Kidney epithelial cell (primary cell): ENCODE results near the gene MXD1. TPM values are rescaled to one million over a fixed set of nuclear protein-coding genes. Genes with fewer than 3 reads are reported as not detected.

Source experiments
- DNase-seq: peaks from one replicate; pipeline ENCODE4 v3.0.0-alpha.2; 2010; ENCODE audit warnings: low read depth
- H3K27me3 ChIP-seq: 2 replicates; pipeline ENCODE4 v1.6.0; 2011; ENCODE audit warnings: low read length; ENCODE audit not compliant: control insufficient read depth, insufficient read depth
- H3K36me3 ChIP-seq: 2 replicates; pipeline ENCODE4 v1.5.1; 2011; ENCODE audit warnings: low read length; ENCODE audit not compliant: control insufficient read depth, insufficient read depth
- H3K4me3 ChIP-seq: 2 replicates; pipeline ENCODE4 v1.5.1; 2011; ENCODE audit warnings: low read depth, mild to moderate bottlenecking, control low read depth, low read length
- total RNA-seq: library from RNA; depleted of rRNA; stranded (reverse); fragments of >200 nt; gene quantifications from 2 replicates; pipeline ENCODE4 v1.2.3, GENCODE V29; 2015
- TF ChIP-seq, protein P1 (sequence below): IDR thresholded peaks from 2 replicates; pipeline ENCODE4 v1.5.1; 2011; ENCODE audit warnings: mild to moderate bottlenecking, moderate library complexity, low read length, control low read depth, inconsistent platforms; ENCODE audit not compliant: insufficient read depth, poor library complexity, severe bottlenecking

MXD1 gene
- total RNA-seq, 1 donor from 2014 or later = 14.4 TPM

DNA sequence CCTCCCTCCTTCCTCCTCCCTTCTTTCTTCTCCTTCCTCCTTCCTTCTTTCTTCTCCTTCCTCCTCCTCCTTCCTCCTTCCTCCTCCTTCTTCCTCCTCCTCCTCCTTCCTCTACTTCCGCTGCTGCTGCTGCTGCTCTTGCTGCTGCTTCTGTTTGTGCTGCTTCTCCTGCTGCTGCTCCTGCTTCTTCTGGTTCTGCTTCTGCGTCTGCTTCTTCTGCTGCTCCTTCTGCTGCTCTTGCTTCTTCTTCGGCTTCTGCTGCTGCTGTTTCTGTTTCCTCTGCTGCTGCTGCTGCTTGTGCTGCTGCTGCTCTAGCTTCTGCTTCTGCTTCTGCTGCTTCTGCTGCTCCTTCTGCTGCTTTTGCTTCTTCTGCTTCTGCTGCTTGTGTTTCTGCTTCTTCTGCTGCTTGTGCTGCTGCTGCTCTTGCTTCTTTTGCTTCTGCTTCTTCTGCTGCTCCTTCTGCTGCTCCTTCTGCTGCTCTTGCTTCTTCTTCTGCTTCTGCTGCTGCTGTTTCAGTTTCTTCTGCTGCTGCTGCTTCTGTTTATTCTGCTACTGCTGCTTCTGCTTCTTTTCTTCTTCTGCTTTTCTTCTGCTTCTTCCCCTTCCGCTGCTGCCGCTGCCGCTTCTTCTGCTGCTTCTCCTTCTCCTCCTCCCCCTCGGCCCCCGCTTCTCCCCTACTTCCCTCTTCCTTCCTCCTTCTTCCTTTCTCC lies 12.5 kb upstream of the MXD1 start:
- no peak for DNase-seq
- H3K27me3 ChIP-seq = no peaks in the 10 kb centered on the region
- H3K4me3 ChIP-seq = no peak overlapping the region
- peaks cover 2% of the 10 kb centered on the region for H3K36me3 ChIP-seq
- TF ChIP-seq, protein P1, sequence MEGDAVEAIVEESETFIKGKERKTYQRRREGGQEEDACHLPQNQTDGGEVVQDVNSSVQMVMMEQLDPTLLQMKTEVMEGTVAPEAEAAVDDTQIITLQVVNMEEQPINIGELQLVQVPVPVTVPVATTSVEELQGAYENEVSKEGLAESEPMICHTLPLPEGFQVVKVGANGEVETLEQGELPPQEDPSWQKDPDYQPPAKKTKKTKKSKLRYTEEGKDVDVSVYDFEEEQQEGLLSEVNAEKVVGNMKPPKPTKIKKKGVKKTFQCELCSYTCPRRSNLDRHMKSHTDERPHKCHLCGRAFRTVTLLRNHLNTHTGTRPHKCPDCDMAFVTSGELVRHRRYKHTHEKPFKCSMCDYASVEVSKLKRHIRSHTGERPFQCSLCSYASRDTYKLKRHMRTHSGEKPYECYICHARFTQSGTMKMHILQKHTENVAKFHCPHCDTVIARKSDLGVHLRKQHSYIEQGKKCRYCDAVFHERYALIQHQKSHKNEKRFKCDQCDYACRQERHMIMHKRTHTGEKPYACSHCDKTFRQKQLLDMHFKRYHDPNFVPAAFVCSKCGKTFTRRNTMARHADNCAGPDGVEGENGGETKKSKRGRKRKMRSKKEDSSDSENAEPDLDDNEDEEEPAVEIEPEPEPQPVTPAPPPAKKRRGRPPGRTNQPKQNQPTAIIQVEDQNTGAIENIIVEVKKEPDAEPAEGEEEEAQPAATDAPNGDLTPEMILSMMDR = no peak

DNA sequence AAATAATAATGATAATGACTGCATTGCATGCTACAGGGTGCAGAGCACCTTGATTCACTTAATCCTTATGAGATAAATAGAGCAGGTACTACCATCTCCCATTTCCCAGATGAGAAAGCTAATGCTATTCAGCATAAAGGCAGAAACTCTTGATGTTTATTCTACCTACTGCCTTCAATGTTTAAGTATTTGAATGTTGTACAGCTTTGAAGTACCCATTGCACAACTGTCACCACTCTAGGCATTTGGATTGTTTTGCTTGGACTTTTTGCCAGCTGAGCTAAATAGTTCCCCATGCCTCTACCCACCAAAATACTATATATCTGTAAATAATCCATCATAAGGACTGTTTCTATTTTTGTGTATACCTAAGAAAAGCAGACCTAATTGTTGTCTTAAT lies 7.7 kb upstream of the MXD1 start:
- H3K36me3 ChIP-seq = peaks cover 1% of the 10 kb centered on the region
- no peak for DNase-seq

DNA sequence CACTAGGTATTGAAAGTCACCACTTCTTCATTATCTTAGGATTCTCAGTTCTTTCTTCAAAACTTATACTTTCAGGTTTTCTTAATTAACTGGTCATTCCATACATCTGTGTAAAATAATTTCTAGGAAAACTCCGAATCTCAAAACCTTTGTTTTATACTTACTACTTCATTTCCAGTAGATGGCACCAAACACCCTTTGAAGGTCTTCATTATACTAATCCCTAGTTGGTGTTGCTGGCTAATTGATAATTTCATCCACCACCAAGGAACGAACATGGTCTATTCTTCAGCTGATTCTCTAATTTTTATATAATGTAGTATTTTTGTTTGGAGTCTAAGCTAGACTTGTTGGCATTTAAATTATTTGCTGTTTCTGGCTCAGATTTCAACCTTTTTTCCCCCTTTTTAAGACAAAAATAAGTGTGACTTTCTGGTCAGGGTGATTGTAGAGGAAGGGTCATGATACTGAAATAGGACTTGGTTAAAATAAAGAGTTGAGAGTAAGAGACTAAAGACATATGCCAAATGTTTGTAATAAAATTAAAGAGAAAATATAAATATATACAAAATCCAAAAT lies 2.8 kb upstream of the MXD1 start:
- Histone ChIP-seq H3K36me3 (peaks cover 1% of the 10 kb centered on the region), H3K4me3 (no peak overlapping the region), H3K27me3 (no peaks in the 10 kb centered on the region)
- no peak for DNase-seq
- TF ChIP-seq, protein P1 = peak; percentile 32

More for the DNA sequence above, 7.7 kb upstream of the MXD1 start:
- Histone ChIP-seq H3K4me3 (no peak overlapping the region), H3K27me3 (no peaks in the 10 kb centered on the region)
- TF ChIP-seq, protein P1 = no peak

DNA sequence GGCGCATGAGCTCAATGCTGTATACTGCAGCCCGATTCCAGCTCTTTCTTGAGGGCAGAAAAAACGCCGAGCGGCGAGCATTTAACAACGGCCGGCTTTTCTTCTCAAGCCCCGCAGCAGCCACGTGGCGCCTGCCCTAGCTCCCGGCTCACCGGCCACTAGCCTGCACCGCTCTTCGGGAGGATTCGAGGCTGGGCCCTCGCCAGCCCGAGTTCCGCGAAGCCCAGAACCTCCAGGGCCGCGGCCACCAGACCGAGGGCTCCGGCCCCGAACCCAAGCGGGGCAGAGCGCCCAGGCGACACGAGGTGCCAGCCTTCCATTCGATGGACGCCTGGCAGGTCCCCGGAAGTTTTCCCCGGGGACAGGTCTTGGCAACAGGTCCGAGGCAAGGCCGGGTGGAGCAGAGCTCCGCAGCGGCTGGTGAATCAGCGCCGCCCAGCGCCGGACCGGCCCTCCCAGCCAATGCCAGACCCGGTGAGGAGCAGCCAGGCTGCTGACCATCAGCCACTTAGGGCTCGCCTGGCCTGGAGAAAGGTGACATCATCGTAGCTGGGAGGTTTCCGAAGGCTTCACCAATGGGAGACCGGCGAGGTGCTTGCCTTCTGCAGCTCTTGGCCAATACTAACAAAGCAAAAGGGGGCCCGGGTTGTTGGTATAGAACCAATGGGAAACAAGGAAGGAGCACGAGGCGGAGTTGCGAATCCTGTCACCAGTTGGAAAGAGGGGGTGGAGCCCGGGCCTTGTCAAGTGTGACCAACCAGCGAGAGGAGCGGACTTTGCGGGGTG lies 552 bp upstream of the MXD1 start:
- H3K36me3 ChIP-seq = no peaks in the 10 kb centered on the region
- TF ChIP-seq, protein P1 = peak; percentile 18
- peak; percentile 100 for DNase-seq
- H3K4me3 ChIP-seq = peak overlapping the region; percentile 59
- H3K27me3 ChIP-seq = no peaks in the 10 kb centered on the region

DNA sequence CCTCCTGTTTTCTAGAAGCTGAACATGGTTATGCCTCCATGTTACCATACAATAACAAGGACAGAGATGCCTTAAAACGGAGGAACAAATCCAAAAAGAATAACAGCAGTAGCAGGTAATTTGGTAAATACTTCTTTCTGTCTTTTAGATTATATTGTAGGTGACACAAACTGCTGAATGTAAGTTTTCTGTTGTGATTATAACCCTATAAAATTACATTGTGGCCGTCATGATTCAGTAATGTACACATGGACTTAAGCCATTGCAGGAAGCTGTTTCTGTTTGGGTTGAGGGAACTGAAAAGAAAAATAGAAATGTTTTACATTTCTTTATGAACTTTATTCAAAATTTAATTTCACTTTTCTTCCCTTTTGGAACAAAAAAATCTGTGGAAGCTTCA lies 1.2 kb downstream of the MXD1 start:
- Histone ChIP-seq H3K4me3 (no peak overlapping the region), H3K36me3 (no peaks in the 10 kb centered on the region), H3K27me3 (no peaks in the 10 kb centered on the region)
- TF ChIP-seq, protein P1 = no peak
- no peak for DNase-seq
